ENCODE data around the gene CPNE4.

CPNE4 gene

DNA sequence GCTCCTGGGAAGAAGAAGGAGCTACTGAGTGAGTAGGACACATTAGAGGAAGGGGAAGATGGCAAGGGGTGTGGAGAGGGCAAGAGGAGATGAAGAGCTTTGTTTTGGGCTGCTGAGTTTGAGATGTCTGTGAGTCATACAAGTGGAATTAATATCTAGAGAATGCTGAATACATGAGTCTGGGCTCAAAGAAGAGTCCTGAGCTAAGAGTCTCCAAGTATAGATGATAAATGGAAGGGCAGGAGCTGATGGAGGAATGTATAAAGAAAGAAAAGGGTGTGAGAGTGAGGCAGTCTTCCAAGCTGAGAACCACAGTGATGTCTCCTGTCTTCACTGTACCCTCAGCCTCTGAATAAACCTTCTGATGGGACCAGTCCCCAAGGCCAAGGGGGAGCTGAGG lies 326.6 kb downstream of the CPNE4 start:
- H3K4me3 ChIP-seq (ENCODE audit: control insufficient read depth, low read depth, low read length) = no peak overlapping the region
- DNase-seq (ENCODE audit: low read depth) = no peak
- TF ChIP-seq, protein P1, sequence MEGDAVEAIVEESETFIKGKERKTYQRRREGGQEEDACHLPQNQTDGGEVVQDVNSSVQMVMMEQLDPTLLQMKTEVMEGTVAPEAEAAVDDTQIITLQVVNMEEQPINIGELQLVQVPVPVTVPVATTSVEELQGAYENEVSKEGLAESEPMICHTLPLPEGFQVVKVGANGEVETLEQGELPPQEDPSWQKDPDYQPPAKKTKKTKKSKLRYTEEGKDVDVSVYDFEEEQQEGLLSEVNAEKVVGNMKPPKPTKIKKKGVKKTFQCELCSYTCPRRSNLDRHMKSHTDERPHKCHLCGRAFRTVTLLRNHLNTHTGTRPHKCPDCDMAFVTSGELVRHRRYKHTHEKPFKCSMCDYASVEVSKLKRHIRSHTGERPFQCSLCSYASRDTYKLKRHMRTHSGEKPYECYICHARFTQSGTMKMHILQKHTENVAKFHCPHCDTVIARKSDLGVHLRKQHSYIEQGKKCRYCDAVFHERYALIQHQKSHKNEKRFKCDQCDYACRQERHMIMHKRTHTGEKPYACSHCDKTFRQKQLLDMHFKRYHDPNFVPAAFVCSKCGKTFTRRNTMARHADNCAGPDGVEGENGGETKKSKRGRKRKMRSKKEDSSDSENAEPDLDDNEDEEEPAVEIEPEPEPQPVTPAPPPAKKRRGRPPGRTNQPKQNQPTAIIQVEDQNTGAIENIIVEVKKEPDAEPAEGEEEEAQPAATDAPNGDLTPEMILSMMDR (conservative IDR thresholded peaks at IDR 0.05; ENCODE audit: control insufficient read depth, insufficient read depth, low read depth, low read length) = no peak

GRCh38 chr3:131705558-131706051 lies 329.2 kb downstream of the CPNE4 start:
- no peak overlapping the region for H3K4me3 ChIP-seq (ENCODE audit: control insufficient read depth, low read depth, low read length)
- TF ChIP-seq, protein P1 (conservative IDR thresholded peaks at IDR 0.05; ENCODE audit: control insufficient read depth, insufficient read depth, low read depth, low read length) = no peak
- DNase-seq (ENCODE audit: low read depth) = peak; percentile 16

DNA sequence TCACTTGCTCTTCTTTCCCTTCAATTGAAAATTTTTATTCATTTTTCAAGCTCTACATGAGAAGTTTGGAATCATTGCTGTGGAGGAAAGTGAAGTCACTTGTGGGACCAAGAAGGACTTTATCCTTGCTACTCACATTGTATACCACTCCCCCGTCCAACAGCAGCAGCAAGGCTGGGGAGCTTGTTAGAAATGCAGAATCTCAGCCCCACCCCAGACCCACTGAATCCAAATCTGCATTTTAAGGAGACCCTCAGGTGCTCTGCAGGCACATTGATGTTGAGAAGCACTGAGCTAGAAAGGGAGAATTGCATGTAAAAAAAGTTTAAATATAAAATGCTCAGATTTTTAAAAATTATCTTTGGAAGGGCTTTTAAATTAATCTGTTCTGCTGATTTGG lies 329.7 kb downstream of the CPNE4 start:
- no peak for DNase-seq (ENCODE audit: low read depth)
- no peak overlapping the region for H3K4me3 ChIP-seq (ENCODE audit: control insufficient read depth, low read depth, low read length)
- TF ChIP-seq, protein P1 (conservative IDR thresholded peaks at IDR 0.05; ENCODE audit: control insufficient read depth, insufficient read depth, low read depth, low read length) = no peak

GRCh38 chr3:131704098-131704497 lies 330.7 kb downstream of the CPNE4 start:
- no peak for DNase-seq (ENCODE audit: low read depth)
- no peak overlapping the region for H3K4me3 ChIP-seq (ENCODE audit: control insufficient read depth, low read depth, low read length)
- TF ChIP-seq, protein P1 (conservative IDR thresholded peaks at IDR 0.05; ENCODE audit: control insufficient read depth, insufficient read depth, low read depth, low read length) = no peak

GRCh38 chr3:131702146-131702545 lies 332.7 kb downstream of the CPNE4 start:
- TF ChIP-seq, protein P1 (conservative IDR thresholded peaks at IDR 0.05; ENCODE audit: control insufficient read depth, insufficient read depth, low read depth, low read length) = no peak
- DNase-seq (ENCODE audit: low read depth) = peak; percentile 5
- H3K4me3 ChIP-seq (ENCODE audit: control insufficient read depth, low read depth, low read length) = no peak overlapping the region

GRCh38 chr3:131701153-131701770 lies 333.6 kb downstream of the CPNE4 start:
- H3K4me3 ChIP-seq (ENCODE audit: control insufficient read depth, low read depth, low read length) = no peak overlapping the region
- peak; percentile 6 for DNase-seq (ENCODE audit: low read depth)
- TF ChIP-seq, protein P1 (conservative IDR thresholded peaks at IDR 0.05; ENCODE audit: control insufficient read depth, insufficient read depth, low read depth, low read length) = no peak
